ENCODE results near the gene GBP2.

The GBP2 gene

DNA sequence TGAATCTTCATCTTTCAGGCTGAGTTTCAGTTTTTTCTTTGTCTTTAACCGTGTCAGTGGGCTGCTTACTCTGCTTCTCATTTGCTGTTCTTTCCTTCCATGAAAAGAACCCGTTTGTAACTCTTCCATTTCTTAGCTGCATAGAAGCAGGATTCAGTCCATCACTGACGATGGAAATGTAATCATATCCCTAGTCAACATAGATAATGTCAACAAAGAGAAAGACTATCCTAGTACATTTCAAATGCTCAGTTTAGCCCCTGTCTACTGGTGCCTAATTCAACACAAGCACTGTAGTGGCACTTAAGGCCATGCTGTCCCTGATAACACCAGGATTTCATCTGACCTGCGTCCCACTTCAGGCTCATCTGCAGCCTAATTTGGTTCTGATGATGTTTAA, 61.3 kb downstream of the GBP2 start:
- H2AFZ ChIP-seq (ENCODE audit: low read depth, low read length) = peak overlapping the region; percentile 47; the same call in 1 of the 2 replicates
- H3K9me3 ChIP-seq (ENCODE audit: insufficient read depth, low read length) = no peaks in the 10 kb centered on the region
- H3K4me1 ChIP-seq (ENCODE audit: low read length) = peaks cover 15% of the 10 kb centered on the region
- H3K27me3 ChIP-seq (ENCODE audit: low read depth, low read length) = no peaks in the 10 kb centered on the region
- H3K4me3 ChIP-seq (ENCODE audit: low read length) = peak overlapping the region; percentile 75
- H3K9ac ChIP-seq (ENCODE audit: low read length) = peak overlapping the region; percentile 58
- H4K20me1 ChIP-seq (ENCODE audit: insufficient read depth, low read length) = no peaks in the 10 kb centered on the region
- TF ChIP-seq EZH2phosphoT487 (IDR thresholded peaks at IDR 0.05; ENCODE audit: low read depth) = no peak
- TF ChIP-seq, protein P1, sequence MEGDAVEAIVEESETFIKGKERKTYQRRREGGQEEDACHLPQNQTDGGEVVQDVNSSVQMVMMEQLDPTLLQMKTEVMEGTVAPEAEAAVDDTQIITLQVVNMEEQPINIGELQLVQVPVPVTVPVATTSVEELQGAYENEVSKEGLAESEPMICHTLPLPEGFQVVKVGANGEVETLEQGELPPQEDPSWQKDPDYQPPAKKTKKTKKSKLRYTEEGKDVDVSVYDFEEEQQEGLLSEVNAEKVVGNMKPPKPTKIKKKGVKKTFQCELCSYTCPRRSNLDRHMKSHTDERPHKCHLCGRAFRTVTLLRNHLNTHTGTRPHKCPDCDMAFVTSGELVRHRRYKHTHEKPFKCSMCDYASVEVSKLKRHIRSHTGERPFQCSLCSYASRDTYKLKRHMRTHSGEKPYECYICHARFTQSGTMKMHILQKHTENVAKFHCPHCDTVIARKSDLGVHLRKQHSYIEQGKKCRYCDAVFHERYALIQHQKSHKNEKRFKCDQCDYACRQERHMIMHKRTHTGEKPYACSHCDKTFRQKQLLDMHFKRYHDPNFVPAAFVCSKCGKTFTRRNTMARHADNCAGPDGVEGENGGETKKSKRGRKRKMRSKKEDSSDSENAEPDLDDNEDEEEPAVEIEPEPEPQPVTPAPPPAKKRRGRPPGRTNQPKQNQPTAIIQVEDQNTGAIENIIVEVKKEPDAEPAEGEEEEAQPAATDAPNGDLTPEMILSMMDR (IDR thresholded peaks at IDR 0.05; ENCODE audit: low read depth, low read length) = no peak
- no peaks in the 10 kb centered on the region for H3K79me2 ChIP-seq (ENCODE audit: low read length)
- peak overlapping the region; percentile 77 for H3K4me2 ChIP-seq (ENCODE audit: low read length)
- H3K36me3 ChIP-seq (replicated peaks; ENCODE audit: low read depth, low read length) = no peaks in the 10 kb centered on the region
- peak overlapping the region; percentile 19 for H3K27ac ChIP-seq (ENCODE audit: low read length)

DNA sequence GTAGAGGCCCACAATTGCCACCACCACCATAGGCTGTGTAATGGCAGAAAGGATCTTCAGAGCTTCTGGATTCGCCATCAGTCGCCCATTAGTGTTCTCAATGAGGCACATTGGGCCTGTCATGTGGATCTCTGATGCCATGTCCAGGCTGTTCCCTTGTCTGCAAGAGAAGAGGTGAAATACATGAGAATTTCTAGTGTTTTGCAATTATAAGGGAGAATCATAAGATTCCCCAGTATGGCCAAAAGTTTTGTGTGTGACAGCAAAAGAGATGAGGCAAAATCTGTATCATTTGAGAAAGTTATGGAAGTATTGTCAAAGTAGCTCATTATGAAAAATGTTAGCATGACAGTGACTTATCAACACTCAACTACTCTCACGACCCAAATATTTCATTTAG, 62.8 kb downstream of the GBP2 start:
- no peaks in the 10 kb centered on the region for H3K9me3 ChIP-seq (ENCODE audit: insufficient read depth, low read length)
- H3K4me3 ChIP-seq (ENCODE audit: low read length) = no peak overlapping the region
- H3K27ac ChIP-seq (ENCODE audit: low read length) = no peak overlapping the region
- H3K27me3 ChIP-seq (ENCODE audit: low read depth, low read length) = no peaks in the 10 kb centered on the region
- no peak overlapping the region for H2AFZ ChIP-seq (ENCODE audit: low read depth, low read length)
- no peaks in the 10 kb centered on the region for H3K36me3 ChIP-seq (replicated peaks; ENCODE audit: low read depth, low read length)
- H3K79me2 ChIP-seq (ENCODE audit: low read length) = no peaks in the 10 kb centered on the region
- H3K4me1 ChIP-seq (ENCODE audit: low read length) = peaks cover 15% of the 10 kb centered on the region
- no peaks in the 10 kb centered on the region for H4K20me1 ChIP-seq (ENCODE audit: insufficient read depth, low read length)
- TF ChIP-seq, protein P1 (IDR thresholded peaks at IDR 0.05; ENCODE audit: low read depth, low read length) = no peak
- TF ChIP-seq EZH2phosphoT487 (IDR thresholded peaks at IDR 0.05; ENCODE audit: low read depth) = no peak
- no peak overlapping the region for H3K9ac ChIP-seq (ENCODE audit: low read length)
- H3K4me2 ChIP-seq (ENCODE audit: low read length) = no peak overlapping the region

DNA sequence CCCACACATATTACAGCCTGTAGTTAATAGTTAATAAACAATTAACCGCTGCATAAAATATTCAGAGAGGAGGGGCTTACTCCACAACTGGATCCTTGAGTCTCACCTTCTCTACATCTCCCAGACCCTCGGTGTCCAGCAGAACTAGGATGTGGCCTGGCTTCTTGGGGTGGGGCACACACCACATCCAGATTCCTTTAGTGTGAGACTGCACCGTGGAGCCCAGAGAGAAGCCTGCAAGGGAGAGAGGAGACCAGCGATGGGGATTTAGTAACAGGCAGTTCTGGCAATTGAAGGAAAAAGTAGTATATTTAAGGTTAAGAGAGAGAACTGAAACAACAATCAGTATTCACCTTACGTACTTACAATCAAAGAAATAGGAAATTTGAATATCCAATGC, 65.8 kb downstream of the GBP2 start:
- H3K27ac ChIP-seq (ENCODE audit: low read length) = no peak overlapping the region
- no peak overlapping the region for H3K4me2 ChIP-seq (ENCODE audit: low read length)
- H4K20me1 ChIP-seq (ENCODE audit: insufficient read depth, low read length) = no peaks in the 10 kb centered on the region
- H3K9me3 ChIP-seq (ENCODE audit: insufficient read depth, low read length) = no peaks in the 10 kb centered on the region
- H2AFZ ChIP-seq (ENCODE audit: low read depth, low read length) = no peak overlapping the region
- no peaks in the 10 kb centered on the region for H3K36me3 ChIP-seq (replicated peaks; ENCODE audit: low read depth, low read length)
- TF ChIP-seq EZH2phosphoT487 (IDR thresholded peaks at IDR 0.05; ENCODE audit: low read depth) = no peak
- TF ChIP-seq, protein P1 (IDR thresholded peaks at IDR 0.05; ENCODE audit: low read depth, low read length) = no peak
- H3K79me2 ChIP-seq (ENCODE audit: low read length) = no peaks in the 10 kb centered on the region
- H3K9ac ChIP-seq (ENCODE audit: low read length) = no peak overlapping the region
- H3K4me1 ChIP-seq (ENCODE audit: low read length) = peaks cover 9% of the 10 kb centered on the region; the same call in 1 of the 2 replicates
- H3K27me3 ChIP-seq (ENCODE audit: low read depth, low read length) = no peaks in the 10 kb centered on the region
- no peak overlapping the region for H3K4me3 ChIP-seq (ENCODE audit: low read length)

Measured in OCI-LY3 (cell line).